K562 (cell line): ENCODE results near the gene SLC22A4. TPM values are rescaled to one million over a fixed set of nuclear protein-coding genes. Genes with fewer than 3 reads are reported as not detected.
A peak's percentile ranks its signal among the peaks of the same experiment; 100 is the strongest.

Experiments used
- BRF1 ChIP-seq: IDR thresholded peaks from 3 replicates; pipeline ENCODE4 v1.6.1; 2011; ENCODE audit warnings: borderline replicate concordance, mild to moderate bottlenecking; ENCODE audit not compliant: insufficient read length; ENCODE audit errors: extremely low read depth
- C11orf30 ChIP-seq: fragments of 450-650 bp; IDR thresholded peaks from 2 replicates; pipeline ENCODE4 v1.6.1; 2016; ENCODE audit warnings: low read depth, mild to moderate bottlenecking
- CHD1 ChIP-seq: fragments of 200-600 bp; sonication (generic); IDR thresholded peaks from one replicate; pipeline ENCODE4 v1.6.1; 2012; ENCODE audit warnings: mild to moderate bottlenecking, moderate library complexity, low read length, inconsistent platforms
- CXXC5 ChIP-seq: fragments of 250-450 bp; sonication (Bioruptor Pico); IDR thresholded peaks from 2 replicates; pipeline ENCODE4 v1.8.0; 2022; ENCODE audit warnings: inconsistent platforms, mild to moderate bottlenecking, moderate library complexity
- ETV1 ChIP-seq: fragments of 450-650 bp; conservative IDR thresholded peaks from 2 replicates; pipeline ENCODE4 v1.6.1; 2016; ENCODE audit warnings: missing genetic modification characterization, control low read depth, low read depth, missing compliant biosample characterization
- KDM2B ChIP-seq: fragments of 250-450 bp; sonication (Bioruptor Pico); IDR thresholded peaks from 2 replicates; pipeline ENCODE4 v1.8.0; 2021; ENCODE audit warnings: mild to moderate bottlenecking, moderate library complexity
- MAZ ChIP-seq, 2 experiments: fragments of 450-650 bp in 1 of 2; sonication (generic) in 1 of 2; formaldehyde crosslinking; IDR thresholded peaks in 1 of 2; conservative IDR thresholded peaks in 1 of 2; 2 replicates each; pipeline versions ENCODE4 v1.4.0 to v1.5.0; 2020; ENCODE audit warnings: mild to moderate bottlenecking in 1 of 2, missing genetic modification reagents in 1 of 2
- MED1 ChIP-seq: sonication (generic); formaldehyde crosslinking; IDR thresholded peaks from 2 replicates; pipeline ENCODE4 v1.8.1; 2023; ENCODE audit warnings: missing genetic modification reagents, borderline replicate concordance
- STAT5A ChIP-seq: IDR thresholded peaks from 2 replicates; pipeline ENCODE4 v1.6.1; 2012; ENCODE audit warnings: low read length, inconsistent platforms, borderline replicate concordance
- TCFL5 ChIP-seq: fragments of 250-450 bp; sonication (Bioruptor Pico); conservative IDR thresholded peaks from 2 replicates; pipeline ENCODE4 v1.6.1; 2021; ENCODE audit warnings: mild to moderate bottlenecking, moderate library complexity, matching md5 sums
- TEAD4 ChIP-seq, 2 experiments: sonication (generic) in 1 of 2; formaldehyde crosslinking in 1 of 2; IDR thresholded peaks; 2 replicates each; pipeline versions ENCODE4 v1.6.1 to v1.8.0; 2012 to 2022; ENCODE audit warnings: borderline replicate concordance in 1 of 2, inconsistent platforms in 1 of 2, low read length in 1 of 2, mild to moderate bottlenecking in 1 of 2, missing genetic modification reagents in 1 of 2
- TRIM24 ChIP-seq, 2 experiments: fragments of 450-650 bp; IDR thresholded peaks; 2 replicates each; pipeline ENCODE4 v1.6.1; 2016
- YY1 ChIP-seq, 3 experiments: IDR thresholded peaks; 2 replicates each; pipeline ENCODE4 v1.6.1; 2011; ENCODE audit warnings: low read length in 2 of 3, mild to moderate bottlenecking in 2 of 3, moderate library complexity in 2 of 3, borderline replicate concordance in 1 of 3, control low read depth in 1 of 3, low read depth in 1 of 3; ENCODE audit not compliant: insufficient read depth in 3 of 3, insufficient replicate concordance in 2 of 3, control insufficient read depth in 1 of 3, insufficient read length in 1 of 3; ENCODE audit errors: extremely low read depth in 1 of 3
- polyA plus RNA-seq, 8 experiments: library from polyadenylated mRNA; depleted of rRNA in 4 of 8; stranded (reverse) in 5 of 8; unstranded in 3 of 8; fragments of >200 nt; fragmentation: Nextera tagmentation in 2 of 8; fragmentation: Illumina TruSeq in 1 of 8; extraction: Ambion mirVana in 2 of 8; extraction: Trizol in 1 of 8; gene quantifications; 2 replicates each; pipeline versions ENCODE4 v1.2.1 to v1.2.3, GENCODE V29; 2011 to 2014; ENCODE audit warnings: inconsistent platforms in 1 of 8, missing spikeins in 1 of 8
- total RNA-seq, 7 experiments: library from RNA; depleted of rRNA in 6 of 7; stranded (reverse); fragments of >200 nt in 6 of 7; fragmentation: Illumina TruSeq in 2 of 7; extraction: Trizol in 2 of 7; gene quantifications; 2 replicates each; pipeline versions ENCODE4 v1.2.1 to v1.2.3, GENCODE V29; 2011 to 2021; ENCODE audit warnings: low replicate concordance in 1 of 7
- TF ChIP-seq, protein P1 (sequence below): fragments of 450-650 bp; IDR thresholded peaks from 2 replicates; pipeline ENCODE4 v1.6.1; 2018; ENCODE audit not compliant: partially characterized antibody
- TF ChIP-seq, protein P2 (sequence below): sonication (generic); formaldehyde crosslinking; IDR thresholded peaks from 2 replicates; pipeline ENCODE4 v1.8.1; 2023; ENCODE audit warnings: mild to moderate bottlenecking, missing genetic modification reagents, moderate library complexity
- TF ChIP-seq, protein P3 (sequence below), 3 experiments: fragments of 200-800 bp in 1 of 3; fragments of 250-450 bp in 1 of 3; fragments of 450-650 bp in 1 of 3; sonication (Bioruptor Pico) in 1 of 3; sonication (Bioruptor generic) in 1 of 3; formaldehyde crosslinking in 1 of 3; IDR thresholded peaks; 2 replicates each; pipeline versions ENCODE4 v1.6.1 to v1.8.0; 2016 to 2022; ENCODE audit warnings: mild to moderate bottlenecking in 2 of 3, missing genetic modification characterization in 2 of 3, missing compliant biosample characterization in 1 of 3, moderate library complexity in 1 of 3

Gene SLC22A4
- total and polyA plus RNA-seq, 9 of the 15 experiments (the other 6 are each of a cell fraction or from before 2014, with no cell fraction given) = 2.7 to 9.5 (median 6.2) TPM

DNA sequence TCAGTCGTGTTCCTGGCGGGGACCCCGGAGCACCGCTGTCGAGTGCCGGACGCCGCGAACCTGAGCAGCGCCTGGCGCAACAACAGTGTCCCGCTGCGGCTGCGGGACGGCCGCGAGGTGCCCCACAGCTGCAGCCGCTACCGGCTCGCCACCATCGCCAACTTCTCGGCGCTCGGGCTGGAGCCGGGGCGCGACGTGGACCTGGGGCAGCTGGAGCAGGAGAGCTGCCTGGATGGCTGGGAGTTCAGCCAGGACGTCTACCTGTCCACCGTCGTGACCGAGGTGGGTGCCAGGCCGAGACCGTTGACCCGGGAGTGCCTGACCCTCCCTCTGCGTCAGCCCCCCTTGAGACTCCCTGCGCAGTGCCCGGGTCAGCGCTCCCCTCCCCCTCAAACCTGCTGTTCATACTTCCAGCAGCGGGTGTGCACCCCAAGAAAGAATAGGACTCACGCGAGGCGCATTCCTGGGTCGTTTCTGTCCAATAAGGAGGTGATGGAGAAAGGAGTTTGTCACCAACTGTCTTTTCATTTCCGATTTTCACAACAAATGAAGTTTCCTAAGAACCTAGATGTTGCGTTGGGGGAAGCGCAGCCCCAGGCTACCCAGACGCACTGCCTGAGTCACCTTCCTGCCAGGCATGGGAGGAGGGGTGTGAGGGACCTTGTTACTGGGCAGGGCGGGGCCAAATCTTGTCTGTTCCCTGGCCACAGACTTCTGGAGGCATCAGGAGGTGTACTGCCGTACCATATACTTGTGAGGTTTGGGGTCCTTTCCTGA lies 722 bp downstream of the SLC22A4 start (continued):
- TF ChIP-seq MAZ (CRISPR knock-in tag; conservative IDR thresholded peaks at IDR 0.05 in 1 of 2, IDR thresholded peaks at IDR 0.05 in 1 of 2) (peak in 1 of 2 experiments; percentile 16; a peak in 1 of 4 replicates), KDM2B (CRISPR knock-in tag) (no peak), BRF1 (no peak), YY1 (IDR thresholded peaks at IDR 0.05; ENCODE audit: borderline replicate concordance in 1 of 3, control insufficient read depth in 1 of 3, extremely low read depth in 1 of 3, insufficient read depth in 3 of 3, insufficient read length in 1 of 3, insufficient replicate concordance in 2 of 3, low read depth in 1 of 3, low read length in 2 of 3) (peak in 1 of 3 experiments; percentile 45), TRIM24 (IDR thresholded peaks at IDR 0.05) (0 out of 4 replicates have a peak, but pooled peaks of 1 of the 2 experiments have one; percentile 16), TCFL5 (no peak), MED1 (CRISPR knock-in tag) (no peak), ETV1 (tag) (peak; percentile 44; the same call in 1 of the 2 replicates), C11orf30 (no peak), STAT5A (no peak), CXXC5 (CRISPR knock-in tag) (peak; percentile 40; the same call in 1 of the 2 replicates), CHD1 (peak; percentile 75), TEAD4 (IDR thresholded peaks at IDR 0.05; ENCODE audit: low read length) (0 out of 2 replicates have a peak, but pooled peaks have one; percentile 8), TEAD4 (CRISPR knock-in tag; IDR thresholded peaks at IDR 0.05; ENCODE audit: borderline replicate concordance) (no peak)
- TF ChIP-seq, protein P1, sequence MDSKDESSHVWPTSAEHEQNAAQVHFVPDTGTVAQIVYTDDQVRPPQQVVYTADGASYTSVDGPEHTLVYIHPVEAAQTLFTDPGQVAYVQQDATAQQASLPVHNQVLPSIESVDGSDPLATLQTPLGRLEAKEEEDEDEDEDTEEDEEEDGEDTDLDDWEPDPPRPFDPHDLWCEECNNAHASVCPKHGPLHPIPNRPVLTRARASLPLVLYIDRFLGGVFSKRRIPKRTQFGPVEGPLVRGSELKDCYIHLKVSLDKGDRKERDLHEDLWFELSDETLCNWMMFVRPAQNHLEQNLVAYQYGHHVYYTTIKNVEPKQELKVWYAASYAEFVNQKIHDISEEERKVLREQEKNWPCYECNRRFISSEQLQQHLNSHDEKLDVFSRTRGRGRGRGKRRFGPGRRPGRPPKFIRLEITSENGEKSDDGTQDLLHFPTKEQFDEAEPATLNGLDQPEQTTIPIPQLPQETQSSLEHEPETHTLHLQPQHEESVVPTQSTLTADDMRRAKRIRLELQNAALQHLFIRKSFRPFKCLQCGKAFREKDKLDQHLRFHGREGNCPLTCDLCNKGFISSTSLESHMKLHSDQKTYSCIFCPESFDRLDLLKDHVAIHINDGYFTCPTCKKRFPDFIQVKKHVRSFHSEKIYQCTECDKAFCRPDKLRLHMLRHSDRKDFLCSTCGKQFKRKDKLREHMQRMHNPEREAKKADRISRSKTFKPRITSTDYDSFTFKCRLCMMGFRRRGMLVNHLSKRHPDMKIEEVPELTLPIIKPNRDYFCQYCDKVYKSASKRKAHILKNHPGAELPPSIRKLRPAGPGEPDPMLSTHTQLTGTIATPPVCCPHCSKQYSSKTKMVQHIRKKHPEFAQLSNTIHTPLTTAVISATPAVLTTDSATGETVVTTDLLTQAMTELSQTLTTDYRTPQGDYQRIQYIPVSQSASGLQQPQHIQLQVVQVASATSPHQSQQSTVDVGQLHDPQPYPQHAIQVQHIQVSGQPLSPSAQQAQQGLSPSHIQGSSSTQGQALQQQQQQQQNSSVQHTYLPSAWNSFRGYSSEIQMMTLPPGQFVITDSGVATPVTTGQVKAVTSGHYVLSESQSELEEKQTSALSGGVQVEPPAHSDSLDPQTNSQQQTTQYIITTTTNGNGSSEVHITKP = peak; percentile 24
- TF ChIP-seq, protein P2, sequence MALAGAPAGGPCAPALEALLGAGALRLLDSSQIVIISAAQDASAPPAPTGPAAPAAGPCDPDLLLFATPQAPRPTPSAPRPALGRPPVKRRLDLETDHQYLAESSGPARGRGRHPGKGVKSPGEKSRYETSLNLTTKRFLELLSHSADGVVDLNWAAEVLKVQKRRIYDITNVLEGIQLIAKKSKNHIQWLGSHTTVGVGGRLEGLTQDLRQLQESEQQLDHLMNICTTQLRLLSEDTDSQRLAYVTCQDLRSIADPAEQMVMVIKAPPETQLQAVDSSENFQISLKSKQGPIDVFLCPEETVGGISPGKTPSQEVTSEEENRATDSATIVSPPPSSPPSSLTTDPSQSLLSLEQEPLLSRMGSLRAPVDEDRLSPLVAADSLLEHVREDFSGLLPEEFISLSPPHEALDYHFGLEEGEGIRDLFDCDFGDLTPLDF (CRISPR knock-in tag) = no peak
- TF ChIP-seq, protein P3, sequence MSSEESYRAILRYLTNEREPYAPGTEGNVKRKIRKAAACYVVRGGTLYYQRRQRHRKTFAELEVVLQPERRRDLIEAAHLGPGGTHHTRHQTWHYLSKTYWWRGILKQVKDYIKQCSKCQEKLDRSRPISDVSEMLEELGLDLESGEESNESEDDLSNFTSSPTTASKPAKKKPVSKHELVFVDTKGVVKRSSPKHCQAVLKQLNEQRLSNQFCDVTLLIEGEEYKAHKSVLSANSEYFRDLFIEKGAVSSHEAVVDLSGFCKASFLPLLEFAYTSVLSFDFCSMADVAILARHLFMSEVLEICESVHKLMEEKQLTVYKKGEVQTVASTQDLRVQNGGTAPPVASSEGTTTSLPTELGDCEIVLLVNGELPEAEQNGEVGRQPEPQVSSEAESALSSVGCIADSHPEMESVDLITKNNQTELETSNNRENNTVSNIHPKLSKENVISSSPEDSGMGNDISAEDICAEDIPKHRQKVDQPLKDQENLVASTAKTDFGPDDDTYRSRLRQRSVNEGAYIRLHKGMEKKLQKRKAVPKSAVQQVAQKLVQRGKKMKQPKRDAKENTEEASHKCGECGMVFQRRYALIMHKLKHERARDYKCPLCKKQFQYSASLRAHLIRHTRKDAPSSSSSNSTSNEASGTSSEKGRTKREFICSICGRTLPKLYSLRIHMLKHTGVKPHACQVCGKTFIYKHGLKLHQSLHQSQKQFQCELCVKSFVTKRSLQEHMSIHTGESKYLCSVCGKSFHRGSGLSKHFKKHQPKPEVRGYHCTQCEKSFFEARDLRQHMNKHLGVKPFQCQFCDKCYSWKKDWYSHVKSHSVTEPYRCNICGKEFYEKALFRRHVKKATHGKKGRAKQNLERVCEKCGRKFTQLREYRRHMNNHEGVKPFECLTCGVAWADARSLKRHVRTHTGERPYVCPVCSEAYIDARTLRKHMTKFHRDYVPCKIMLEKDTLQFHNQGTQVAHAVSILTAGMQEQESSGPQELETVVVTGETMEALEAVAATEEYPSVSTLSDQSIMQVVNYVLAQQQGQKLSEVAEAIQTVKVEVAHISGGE (CRISPR knock-in tag; IDR thresholded peaks at IDR 0.05) = no peak
